Measurements from ENCODE around the gene NCAPH2.

DNA sequence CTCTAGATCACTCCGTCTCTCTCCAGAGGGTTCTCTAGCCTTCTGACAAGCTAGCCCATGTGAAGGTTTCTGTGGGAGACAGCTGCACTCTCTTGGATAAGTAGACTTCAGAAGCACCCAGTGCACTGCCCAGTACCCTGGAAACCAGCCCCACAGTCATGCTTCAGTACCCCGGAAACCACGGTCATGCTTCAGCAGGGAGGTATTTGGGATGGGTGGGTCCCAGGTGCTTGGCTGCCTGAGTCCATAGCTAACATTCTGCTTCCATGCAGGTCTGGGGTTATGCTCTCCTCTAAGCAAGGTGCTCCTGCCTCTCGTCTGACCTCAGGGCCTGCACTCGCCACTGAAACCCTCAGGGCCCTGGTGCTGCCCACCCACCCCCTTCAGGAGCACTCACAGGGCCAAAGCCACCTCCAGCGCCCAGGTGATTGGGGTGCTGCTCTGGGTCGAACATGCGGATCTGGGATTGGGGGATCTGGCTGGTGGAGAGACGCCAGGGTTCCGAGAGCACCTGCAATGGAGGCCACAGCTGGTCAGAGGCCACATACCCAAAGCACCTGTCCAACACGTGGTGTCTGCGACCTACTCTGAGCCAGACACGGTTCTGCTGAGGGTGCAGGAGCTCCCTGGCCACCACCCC is 62.0 kb downstream of the NCAPH2 start:
- no peak for TF ChIP-seq POLR2AphosphoS5 (IDR thresholded peaks at IDR 0.05)
- TF ChIP-seq, protein P1, sequence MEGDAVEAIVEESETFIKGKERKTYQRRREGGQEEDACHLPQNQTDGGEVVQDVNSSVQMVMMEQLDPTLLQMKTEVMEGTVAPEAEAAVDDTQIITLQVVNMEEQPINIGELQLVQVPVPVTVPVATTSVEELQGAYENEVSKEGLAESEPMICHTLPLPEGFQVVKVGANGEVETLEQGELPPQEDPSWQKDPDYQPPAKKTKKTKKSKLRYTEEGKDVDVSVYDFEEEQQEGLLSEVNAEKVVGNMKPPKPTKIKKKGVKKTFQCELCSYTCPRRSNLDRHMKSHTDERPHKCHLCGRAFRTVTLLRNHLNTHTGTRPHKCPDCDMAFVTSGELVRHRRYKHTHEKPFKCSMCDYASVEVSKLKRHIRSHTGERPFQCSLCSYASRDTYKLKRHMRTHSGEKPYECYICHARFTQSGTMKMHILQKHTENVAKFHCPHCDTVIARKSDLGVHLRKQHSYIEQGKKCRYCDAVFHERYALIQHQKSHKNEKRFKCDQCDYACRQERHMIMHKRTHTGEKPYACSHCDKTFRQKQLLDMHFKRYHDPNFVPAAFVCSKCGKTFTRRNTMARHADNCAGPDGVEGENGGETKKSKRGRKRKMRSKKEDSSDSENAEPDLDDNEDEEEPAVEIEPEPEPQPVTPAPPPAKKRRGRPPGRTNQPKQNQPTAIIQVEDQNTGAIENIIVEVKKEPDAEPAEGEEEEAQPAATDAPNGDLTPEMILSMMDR (IDR thresholded peaks at IDR 0.05), result no peak

All from gastroesophageal sphincter (tissue), 3 donors.